ENCODE data around the gene TGIF2.
"Not testable (repeated sequence)": the region's sequence is repeated elsewhere in the genome, so short reads cannot be mapped to it uniquely, and the experiment has no call there.

Gene TGIF2

DNA sequence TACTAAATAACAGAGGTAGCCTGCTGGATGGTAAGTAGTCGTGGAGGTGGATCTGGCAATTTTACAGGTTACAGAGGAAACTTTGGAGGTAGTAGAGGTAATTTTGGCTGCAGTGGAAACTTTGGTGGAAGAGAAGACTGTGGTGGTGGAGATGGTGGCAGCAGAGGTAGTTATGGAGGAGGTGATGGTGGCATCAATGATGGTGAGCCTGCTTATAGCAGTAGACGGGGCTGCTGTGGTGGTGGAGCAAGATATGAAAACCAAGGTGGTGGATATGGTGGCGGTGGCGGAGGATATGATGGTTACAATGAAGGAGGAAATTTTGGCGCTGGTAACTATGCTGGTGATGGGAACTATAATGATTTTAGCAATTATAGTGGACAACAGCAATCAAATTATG lies 47.5 kb downstream of the TGIF2 start:
- DNase-seq, result no peak

DNA sequence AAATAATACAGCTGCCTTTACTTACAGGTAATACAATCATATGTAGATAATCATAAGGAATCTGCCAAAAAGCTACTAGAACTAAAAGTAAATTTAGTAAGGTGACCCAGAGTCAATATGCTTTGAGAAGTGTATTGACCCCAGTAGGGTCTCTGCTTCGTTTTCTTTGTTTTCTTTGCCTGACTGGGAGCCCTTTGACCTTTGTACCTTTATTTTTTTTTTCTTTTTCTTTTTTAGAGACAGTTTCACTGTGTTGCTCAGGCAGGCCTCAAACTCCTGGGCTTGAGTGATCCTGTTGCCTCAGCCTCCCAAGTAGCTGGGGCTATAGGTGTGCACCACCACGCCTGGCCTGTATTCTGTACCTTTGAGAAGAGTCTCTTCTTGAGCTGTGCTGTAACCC lies 50.0 kb downstream of the TGIF2 start:
- no peak for DNase-seq

DNA sequence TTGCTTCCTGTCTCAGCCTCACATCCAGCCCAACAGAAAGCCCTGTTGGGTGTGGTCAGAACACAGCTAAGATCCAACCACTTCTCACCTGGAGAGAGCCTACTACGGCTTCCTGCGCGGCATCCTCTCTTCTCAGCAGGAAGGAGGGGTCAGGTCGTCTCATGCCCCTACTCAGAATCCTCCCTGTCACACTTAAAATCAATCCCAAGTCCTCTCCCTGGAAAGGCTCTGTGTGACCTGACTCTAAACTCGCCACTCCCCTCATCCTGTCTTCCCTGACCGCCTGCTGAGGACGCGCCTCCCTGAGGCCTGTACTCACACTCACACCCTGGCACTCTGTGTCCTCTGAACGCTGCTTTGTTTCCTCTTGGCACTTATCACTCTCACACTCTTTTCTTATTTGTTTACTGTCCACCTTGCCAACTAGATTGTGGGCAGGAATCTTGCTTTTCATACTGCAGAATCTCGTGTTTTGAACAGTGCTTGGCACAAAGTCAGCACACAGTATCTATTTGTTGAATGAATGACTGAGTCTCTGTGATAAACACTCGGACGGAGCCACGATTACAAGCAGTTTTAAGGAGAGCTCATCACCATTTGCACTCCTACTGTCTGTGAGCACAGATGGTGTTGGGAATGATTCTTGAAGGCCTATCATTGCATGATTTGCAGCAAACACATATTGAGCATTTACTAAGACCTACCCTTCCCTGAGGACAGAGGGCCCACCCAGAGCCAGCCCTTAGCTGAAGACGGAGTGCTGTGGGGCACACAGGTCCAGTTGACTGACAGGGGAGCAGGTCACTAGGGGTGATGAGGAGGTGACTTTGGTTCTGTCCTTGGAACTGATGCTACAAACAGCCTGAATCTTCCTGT lies 50.9 kb downstream of the TGIF2 start:
- no peak for DNase-seq

DNA sequence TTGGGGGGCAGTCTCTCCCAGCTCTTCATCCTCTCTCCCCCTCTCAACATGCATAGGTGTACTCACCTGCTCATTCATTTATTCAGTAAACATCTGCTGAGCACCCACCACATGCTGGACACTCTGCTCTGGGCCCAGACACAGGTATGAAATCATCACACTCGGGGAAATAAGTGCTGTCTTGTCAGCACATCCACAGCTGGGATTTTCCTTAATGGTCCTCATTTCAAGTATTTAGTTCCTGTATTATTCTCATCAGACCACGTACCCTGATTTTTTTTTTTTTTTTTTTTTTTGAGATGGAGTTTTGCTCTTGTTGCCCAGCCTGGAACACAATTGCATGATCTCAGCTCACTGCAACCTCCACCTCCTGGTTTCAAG lies 51.5 kb downstream of the TGIF2 start:
- DNase-seq, result no peak

DNA sequence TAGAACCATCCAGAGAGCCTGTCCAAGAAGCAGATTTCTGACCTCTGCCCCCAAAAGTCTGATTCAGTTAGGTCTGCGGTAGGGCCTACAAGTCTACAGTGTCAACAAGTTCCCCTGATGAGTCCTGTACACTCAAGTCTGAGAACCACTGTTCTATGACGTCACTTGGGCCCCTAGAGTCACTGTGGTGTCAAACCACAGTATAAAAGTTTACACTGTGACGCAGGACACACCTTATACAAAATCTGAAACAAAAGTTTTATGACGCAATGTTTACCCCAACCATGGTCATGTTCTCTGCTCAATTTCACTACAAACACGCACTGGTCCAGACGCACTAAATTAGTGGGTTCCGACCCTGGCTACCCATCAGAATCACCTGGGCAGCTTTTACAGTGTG lies 54.7 kb downstream of the TGIF2 start:
- no peak for DNase-seq

DNA sequence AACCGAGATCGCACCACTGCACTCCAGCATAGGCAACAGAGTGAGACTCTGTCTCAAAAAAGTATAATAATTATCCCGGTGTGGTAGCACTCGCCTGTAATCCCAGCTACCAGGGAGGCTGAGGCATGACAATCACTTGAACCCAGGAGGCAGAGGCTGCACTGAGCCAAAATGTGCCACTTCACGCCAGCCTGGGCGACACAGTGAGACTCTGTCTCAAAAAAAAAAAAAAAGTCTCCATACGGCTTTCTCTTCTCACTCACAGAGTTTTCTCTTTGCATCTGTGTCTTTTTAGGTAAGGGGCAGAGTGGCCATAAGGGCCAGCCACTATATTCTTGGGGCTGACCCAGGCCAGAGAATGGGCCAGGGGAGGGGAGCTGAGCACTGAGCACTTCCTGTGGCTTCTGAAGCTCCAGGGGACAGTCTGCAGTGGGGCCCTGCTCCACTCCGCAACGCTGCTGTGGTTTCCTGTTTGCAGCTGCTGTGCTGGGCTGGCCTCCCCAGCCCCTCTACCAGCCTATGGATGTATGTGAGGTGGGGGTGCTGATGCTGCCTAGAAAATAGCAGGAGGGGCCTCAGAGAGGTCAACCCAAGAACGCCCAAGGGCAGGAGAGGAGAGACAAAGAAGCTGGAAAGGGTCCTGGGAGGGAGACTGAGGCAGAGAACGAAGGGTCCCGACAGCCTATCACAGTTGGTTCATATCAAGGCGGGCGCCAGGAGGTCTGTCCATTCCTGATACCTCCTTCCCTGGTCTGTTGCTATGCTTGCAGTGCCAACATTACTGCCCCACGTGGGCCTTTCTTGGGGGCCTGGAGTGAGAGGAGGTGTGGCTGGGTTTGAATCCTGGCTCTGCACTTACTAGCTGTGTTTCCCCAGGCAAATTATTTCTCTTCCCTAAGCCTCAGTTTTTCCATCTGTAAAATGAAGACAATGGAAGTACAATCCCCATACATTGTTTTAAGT lies 56.6 kb downstream of the TGIF2 start:
- DNase-seq, result no peak

DNA sequence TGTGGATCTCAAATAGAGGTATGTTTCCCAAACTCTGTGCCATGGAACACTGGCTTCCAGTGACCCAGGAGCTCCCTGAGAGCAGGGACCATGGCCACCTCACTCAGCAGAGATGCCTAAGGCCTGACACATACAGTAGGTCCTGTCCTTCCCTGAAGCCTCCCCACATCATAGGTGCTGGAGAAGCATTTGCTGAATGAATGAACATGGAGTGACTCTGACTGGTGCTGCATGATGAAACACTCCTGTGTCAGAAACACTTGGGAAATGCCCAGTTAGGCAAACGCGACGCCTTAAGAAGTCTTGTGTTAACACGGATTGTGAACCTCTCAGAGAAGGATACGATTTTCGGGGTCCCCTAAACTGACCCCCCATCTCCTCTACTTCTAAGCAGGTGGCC lies 58.2 kb downstream of the TGIF2 start:
- no peak for DNase-seq

DNA sequence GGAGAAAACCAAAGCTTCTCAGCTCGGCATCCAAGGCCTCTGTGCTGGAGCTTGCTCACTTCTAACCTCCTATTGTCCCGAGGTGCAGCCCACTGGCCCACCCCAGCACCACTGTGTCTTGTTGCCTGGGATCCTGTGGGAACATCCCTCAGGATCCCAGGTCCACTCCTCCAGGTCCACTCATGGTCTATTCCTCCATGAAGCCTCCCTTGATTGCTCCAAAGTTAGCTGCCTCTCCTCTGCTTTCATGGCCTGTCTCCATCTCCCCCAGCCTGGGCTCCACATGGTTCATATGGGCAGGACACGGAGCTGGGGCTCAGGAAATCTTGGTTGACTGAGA lies 58.7 kb downstream of the TGIF2 start:
- no peak for DNase-seq

DNA sequence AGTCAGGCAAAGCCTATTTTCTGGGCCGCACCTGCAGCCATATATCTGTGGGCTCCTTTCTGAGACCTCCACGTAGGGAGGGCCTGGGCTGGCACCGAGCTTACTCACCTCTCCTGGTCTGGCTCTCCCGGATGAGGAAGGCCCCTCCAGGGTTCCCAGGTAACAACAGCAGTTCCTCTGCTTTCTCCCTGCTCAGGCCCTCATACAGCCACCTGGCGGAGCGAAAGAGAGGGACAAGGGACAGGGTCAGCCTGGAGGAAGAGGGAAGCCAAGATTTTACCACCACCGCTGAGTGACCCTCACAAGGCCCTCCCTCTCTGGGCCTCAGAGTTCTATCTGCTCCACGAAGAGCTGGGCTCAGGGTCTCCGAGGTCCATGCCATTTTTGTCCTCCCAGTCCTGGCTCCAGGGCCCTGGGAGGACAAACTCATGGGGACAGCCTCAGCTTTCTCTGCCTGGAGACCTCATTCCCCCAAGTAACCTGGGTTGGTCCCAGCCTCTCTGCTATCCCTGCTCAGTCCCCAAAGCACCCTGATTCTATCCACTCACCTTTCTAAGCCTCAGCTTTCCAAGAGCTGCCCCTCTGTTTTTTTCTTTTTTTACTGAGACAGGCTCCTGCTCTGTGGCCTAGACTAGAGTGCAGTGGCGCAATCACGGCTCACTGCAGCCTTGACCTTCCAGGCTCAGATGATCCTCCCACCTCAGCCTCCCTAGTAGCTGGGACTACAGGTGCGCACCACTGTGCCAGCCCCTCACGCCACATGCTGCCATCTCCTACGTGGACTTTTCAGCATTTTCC lies 59.3 kb downstream of the TGIF2 start:
- DNase-seq, result no peak

DNA sequence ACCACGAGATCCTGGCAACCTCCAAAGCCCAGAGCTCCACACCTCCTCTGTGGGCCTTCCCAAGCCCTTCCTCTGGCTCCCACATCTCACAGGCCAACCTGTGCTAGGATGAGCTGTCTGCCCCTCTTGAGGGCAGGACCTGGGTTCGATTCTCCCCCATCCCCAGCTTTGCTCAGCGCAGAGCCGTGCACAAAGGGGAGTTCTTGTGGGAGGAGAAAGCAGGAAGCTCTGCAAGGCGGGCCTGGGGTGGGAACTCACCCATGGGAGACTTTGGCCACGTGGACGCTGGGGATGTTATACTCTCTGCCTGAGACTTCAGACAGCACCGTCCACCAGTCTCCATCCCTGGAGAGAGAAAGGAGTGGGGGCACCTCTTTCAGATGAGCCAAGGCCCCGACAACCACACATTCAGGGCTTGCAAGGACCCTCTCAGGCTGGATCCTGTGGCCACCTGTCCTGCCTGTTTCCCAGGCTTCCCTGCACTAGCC lies 59.9 kb downstream of the TGIF2 start:
- DNase-seq, result no peak

DNA sequence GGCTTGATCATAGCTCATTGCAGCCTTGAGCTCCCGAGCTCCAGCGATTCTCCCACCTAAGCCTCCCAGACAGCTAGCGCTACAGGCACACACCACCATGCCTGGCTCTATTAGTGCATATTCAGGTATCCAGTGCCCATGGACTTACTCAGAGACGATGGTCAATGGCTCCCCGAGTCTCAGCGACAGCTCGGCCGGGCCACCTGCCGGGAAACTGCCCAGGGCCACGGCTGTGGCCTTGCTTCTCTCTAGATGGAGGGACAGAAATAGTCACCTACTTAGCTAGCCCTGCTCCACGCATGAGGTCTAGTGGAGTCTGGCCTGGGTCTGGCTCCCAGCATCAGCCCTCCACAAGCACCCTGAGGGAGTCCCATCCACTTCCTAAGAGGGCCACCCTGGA lies 60.9 kb downstream of the TGIF2 start:
- no peak for DNase-seq

DNA sequence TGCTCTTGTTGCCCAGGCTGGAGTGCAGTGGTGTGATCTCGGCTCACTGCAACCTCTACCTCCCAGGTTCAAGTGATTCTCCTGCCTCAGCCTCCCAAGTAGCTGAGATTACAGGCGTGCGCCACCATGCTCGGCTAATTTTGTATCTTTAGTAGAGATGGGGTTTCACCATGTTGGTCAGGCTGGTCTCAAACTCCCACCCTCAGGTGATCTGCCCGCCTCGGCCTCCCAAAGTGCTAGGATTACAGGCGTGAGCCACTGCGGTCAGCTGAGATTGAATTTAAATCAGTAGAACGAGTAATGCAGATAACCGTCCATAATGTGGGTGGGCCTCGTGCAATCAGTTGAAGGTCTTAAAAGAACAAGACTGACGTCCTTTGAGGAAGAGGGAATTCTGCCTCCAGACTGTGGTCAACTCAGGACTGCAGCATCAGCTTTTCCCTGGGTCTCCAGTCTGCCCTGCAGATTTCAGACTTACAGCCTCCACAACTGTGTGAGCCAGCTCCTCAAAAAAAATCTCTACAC lies 65.5 kb downstream of the TGIF2 start:
- DNase-seq, result not testable (repeated sequence)

DNA sequence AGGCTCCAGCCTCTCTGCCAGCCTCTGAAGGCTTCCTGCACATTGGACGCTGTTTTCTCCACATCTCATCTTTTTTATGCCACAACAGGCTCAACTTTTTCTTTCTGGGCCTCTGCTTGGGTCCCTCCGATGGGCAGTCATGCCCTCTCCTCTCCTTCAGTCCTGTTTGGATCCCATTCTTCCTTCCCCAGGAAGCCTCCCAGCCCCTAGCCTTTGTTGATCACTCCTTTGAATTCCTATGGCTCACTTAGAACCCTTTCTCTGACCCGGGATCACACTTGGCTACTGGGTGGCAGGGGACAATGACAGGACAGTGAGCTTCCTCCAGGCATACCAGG lies 68.1 kb downstream of the TGIF2 start:
- no peak for DNase-seq

DNA sequence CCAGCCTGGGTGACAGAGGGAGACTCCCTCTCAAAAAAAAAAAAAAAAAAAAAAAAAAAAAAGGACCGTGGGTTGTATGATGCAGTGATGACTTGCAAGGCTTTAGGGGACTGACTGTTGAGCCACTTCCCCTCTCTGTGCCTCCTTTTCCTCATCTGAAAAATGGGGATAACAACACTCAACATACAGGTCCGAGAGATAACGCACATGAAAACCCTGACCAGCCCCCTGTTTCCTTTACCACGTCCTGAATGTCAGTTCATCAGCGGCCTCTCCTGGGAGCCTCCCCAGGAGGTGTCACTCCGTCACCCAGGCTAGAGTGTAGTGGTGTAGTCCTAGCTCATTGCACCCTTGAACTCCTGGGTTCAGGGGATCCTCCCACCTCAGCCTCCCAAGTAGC lies 68.7 kb downstream of the TGIF2 start:
- no peak for DNase-seq
